Testis (tissue), 3 donors: ENCODE data around the gene SMG1. TPM values are rescaled to one million over a fixed set of nuclear protein-coding genes. Genes with fewer than 3 reads are reported as not detected.

Experiments used
- DNase-seq: peaks from one replicate; pipeline ENCODE4 v3.0.0-alpha.2; 2019
- H3K27ac ChIP-seq, 2 donors: fragments of 200-600 bp; sonication (generic); one replicate each; pipeline ENCODE4 v1.5.1; 2019
- H3K27me3 ChIP-seq: fragments of 200-600 bp; sonication (generic); one replicate; pipeline ENCODE4 v1.5.1; 2019
- H3K36me3 ChIP-seq: fragments of 200-600 bp; sonication (generic); one replicate; pipeline ENCODE4 v1.5.1; 2017; ENCODE audit warnings: low read depth; ENCODE audit errors: missing control alignments
- H3K4me1 ChIP-seq: fragments of 200-600 bp; sonication (generic); one replicate; pipeline ENCODE4 v1.5.1; 2019
- H3K4me3 ChIP-seq, 2 donors: fragments of 200-600 bp; sonication (generic); one replicate each; pipeline ENCODE4 v1.5.1; 2017 to 2019
- H3K9me3 ChIP-seq: fragments of 200-600 bp; sonication (generic); one replicate; pipeline ENCODE4 v1.5.1; 2017
- POLR2A ChIP-seq: fragments of 450-650 bp; IDR thresholded peaks from one replicate; pipeline ENCODE4 v1.6.1; 2017; ENCODE audit warnings: antibody characterized with exemption, mild to moderate bottlenecking, moderate library complexity
- WGBS, 2 donors: methylation state at CpG; one replicate each; pipeline ENCODE4 v1.1.5; 2018; 5-methylcytosine and 5-hydroxymethylcytosine counted together
- intact Hi-C: fragments of 100-400 bp; cut with DNase I; formaldehyde crosslinking; loops from one replicate; pipeline ENCODE4 v1.15.1; 2023; ENCODE audit warnings: low total_unique reads
- polyA plus RNA-seq: library from polyadenylated mRNA; stranded (reverse); fragments of 350-450 nt; fragmentation: Illumina TruSeq; extraction: RNeasy Lipid Tissue Mini Kit (QIAGEN cat#74804); gene quantifications from one replicate; pipeline ENCODE4 v1.2.3, GENCODE V29; 2014; ENCODE audit warnings: low read depth, low replicate concordance; ENCODE audit not compliant: insufficient read depth
- total RNA-seq, 2 donors: library from RNA; depleted of rRNA; stranded (reverse); fragments of >200 nt; gene quantifications; one replicate each; pipeline ENCODE4 v1.2.3, GENCODE V29; 2016
- TF ChIP-seq, protein P1 (sequence below), 3 experiments: fragments of 450-650 bp in 2 of 3; fragments of 200-600 bp in 1 of 3; sonication (generic) in 1 of 3; IDR thresholded peaks; one replicate each; pipeline ENCODE4 v1.5.1; 2016 to 2019; ENCODE audit warnings: antibody characterized with exemption in 3 of 3, mild to moderate bottlenecking in 2 of 3, moderate library complexity in 1 of 3

The SMG1 gene
- total and polyA plus RNA-seq, 3 donors from 2014 or later = 32.3 to 138 (median 113) TPM

DNA sequence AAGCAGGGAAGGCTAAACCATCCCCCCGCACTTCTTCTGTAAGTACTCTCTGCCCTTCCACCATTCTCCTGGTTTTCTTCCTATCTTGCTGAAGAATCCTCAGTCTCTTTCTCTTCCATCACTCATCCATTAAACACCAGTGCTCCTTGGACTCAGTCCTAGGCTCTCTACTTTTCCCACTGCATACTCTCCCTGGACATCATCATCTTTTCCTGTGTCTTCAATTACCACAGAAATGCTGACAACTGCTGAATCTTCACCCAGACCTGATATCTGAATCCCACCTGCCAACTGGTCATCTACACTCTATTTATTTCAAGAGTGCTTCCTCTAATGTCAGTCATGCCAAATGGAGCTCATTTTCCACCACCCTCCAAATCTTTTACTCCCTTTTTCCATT, 71.0 kb downstream of the SMG1 start:
- no peak overlapping the region for H3K4me3 ChIP-seq
- H3K27ac ChIP-seq = no peak overlapping the region
- no peak for DNase-seq
- TF ChIP-seq, protein P1, sequence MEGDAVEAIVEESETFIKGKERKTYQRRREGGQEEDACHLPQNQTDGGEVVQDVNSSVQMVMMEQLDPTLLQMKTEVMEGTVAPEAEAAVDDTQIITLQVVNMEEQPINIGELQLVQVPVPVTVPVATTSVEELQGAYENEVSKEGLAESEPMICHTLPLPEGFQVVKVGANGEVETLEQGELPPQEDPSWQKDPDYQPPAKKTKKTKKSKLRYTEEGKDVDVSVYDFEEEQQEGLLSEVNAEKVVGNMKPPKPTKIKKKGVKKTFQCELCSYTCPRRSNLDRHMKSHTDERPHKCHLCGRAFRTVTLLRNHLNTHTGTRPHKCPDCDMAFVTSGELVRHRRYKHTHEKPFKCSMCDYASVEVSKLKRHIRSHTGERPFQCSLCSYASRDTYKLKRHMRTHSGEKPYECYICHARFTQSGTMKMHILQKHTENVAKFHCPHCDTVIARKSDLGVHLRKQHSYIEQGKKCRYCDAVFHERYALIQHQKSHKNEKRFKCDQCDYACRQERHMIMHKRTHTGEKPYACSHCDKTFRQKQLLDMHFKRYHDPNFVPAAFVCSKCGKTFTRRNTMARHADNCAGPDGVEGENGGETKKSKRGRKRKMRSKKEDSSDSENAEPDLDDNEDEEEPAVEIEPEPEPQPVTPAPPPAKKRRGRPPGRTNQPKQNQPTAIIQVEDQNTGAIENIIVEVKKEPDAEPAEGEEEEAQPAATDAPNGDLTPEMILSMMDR (IDR thresholded peaks at IDR 0.05) = no peak
- TF ChIP-seq POLR2A = no peak
- no peaks in the 10 kb centered on the region for H3K36me3 ChIP-seq
- WGBS, 2 donors = 70 to 76% methylated on average over 1 of the region's 1 CpG
- H3K27me3 ChIP-seq = no peaks in the 10 kb centered on the region
- H3K9me3 ChIP-seq = no peaks in the 10 kb centered on the region
- intact Hi-C loops = no loop called here
- no peaks in the 10 kb centered on the region for H3K4me1 ChIP-seq

GRCh38 chr16:18853694-18854093, 72.5 kb downstream of the SMG1 start:
- TF ChIP-seq, protein P1 (IDR thresholded peaks at IDR 0.05) = no peak
- Histone ChIP-seq H3K4me3 (no peak overlapping the region), H3K27ac (no peak overlapping the region), H3K27me3 (no peaks in the 10 kb centered on the region), H3K4me1 (no peaks in the 10 kb centered on the region), H3K36me3 (no peaks in the 10 kb centered on the region), H3K9me3 (no peaks in the 10 kb centered on the region)
- DNase-seq = no peak
- intact Hi-C loops = no loop called here

GRCh38 chr16:18852647-18853046, 73.6 kb downstream of the SMG1 start:
- intact Hi-C loops = no loop called here
- 92 to 94% methylated on average over 1 of the region's 1 CpG for WGBS, 2 donors
- DNase-seq = no peak

GRCh38 chr16:18846416-18846815, 79.8 kb downstream of the SMG1 start:
- H3K36me3 ChIP-seq = no peaks in the 10 kb centered on the region
- peaks cover 4% of the 10 kb centered on the region for H3K4me1 ChIP-seq
- TF ChIP-seq, protein P1 (IDR thresholded peaks at IDR 0.05) = no peak
- TF ChIP-seq POLR2A = no peak
- WGBS, 2 donors = 97 to 100% methylated on average over 1 of the region's 1 CpG
- no peaks in the 10 kb centered on the region for H3K27me3 ChIP-seq
- H3K27ac ChIP-seq = no peak overlapping the region
- no peak for DNase-seq
- H3K9me3 ChIP-seq = no peaks in the 10 kb centered on the region
- intact Hi-C loops = no loop called here
- no peak overlapping the region for H3K4me3 ChIP-seq

More at GRCh38 chr16:18852647-18853046, 73.6 kb downstream of the SMG1 start:
- Histone ChIP-seq H3K27me3 (no peaks in the 10 kb centered on the region), H3K36me3 (no peaks in the 10 kb centered on the region), H3K4me3 (no peak overlapping the region), H3K9me3 (no peaks in the 10 kb centered on the region), H3K4me1 (no peaks in the 10 kb centered on the region), H3K27ac (no peak overlapping the region)
- TF ChIP-seq POLR2A = no peak
- TF ChIP-seq, protein P1 (IDR thresholded peaks at IDR 0.05) = no peak

GRCh38 chr16:18842565-18842964, 83.6 kb downstream of the SMG1 start:
- no peak overlapping the region for H3K27ac ChIP-seq
- no peaks in the 10 kb centered on the region for H3K36me3 ChIP-seq
- intact Hi-C loops = no loop called here
- no peak for DNase-seq
- no peaks in the 10 kb centered on the region for H3K9me3 ChIP-seq
- H3K4me1 ChIP-seq = peaks cover 4% of the 10 kb centered on the region
- TF ChIP-seq, protein P1 (IDR thresholded peaks at IDR 0.05) = no peak
- no peak for TF ChIP-seq POLR2A
- no peak overlapping the region for H3K4me3 ChIP-seq
- no peaks in the 10 kb centered on the region for H3K27me3 ChIP-seq
- 86 to 96% methylated on average over 6 of the region's 6 CpGs for WGBS, 2 donors
